Stimulated activated CD8-positive, alpha-beta memory T cell treated with anti-CD3 and anti-CD28 coated beads, Interleukin-15, amount 100 ng/mL, for 24 hours (primary cell): Measurements from ENCODE around the gene ZNF544.
"Not testable (repeated sequence)": the region's sequence is repeated elsewhere in the genome, so short reads cannot be mapped to it uniquely, and the experiment has no call there.

Source experiments
- DNase-seq: peaks from one replicate; pipeline ENCODE4 v3.0.0-alpha.2; 2020; ENCODE audit warnings: low read depth

The ZNF544 gene

DNA sequence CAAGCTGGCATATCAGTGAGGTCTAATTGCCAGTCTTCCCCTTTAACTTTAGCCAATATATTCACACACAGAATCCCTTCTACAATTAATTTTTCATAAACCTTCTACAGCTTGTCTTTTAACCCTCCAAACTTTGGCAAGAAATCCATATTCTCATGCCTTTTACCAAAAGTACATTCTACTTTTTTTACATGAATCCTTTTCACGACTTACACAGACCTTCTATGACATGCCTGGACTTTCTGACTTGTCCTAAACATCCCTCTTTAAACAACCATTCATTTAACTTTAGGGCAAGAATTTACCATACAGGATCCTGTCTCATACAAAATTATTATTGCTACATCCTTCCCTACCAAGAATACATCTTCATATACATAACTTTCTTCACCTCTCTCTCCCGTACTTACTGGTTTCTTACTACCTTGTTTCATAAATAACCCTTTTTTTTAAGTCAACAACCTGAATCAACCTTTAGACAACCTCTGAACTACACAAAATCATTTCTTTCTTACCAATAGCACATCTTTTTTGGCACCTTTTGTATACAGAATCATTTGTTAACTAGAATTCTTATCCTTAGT, 23.5 kb downstream of the ZNF544 start:
- DNase-seq, result no peak

- not testable (repeated sequence) for DNase-seq
Measured at GRCh38 chr19:58258259-58258658, 29.5 kb downstream of the ZNF544 start.

DNA sequence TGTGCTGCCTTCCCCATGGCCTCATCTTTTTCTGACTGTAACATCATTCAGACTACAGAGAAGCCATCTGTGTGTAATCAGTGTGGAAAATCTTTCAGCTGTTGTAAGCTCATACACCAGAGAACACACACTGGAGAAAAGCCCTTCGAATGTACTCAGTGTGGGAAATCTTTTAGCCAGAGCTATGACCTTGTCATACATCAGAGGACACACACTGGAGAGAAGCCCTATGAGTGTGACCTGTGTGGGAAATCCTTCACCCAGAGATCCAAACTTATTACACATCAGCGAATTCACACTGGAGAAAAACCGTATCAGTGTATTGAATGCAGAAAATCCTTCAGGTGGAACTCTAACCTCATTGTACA, 32.9 kb downstream of the ZNF544 start:
- DNase-seq, result no peak

GRCh38 chr19:58261968-58262921, 33.5 kb downstream of the ZNF544 start:
- no peak for DNase-seq

- DNase-seq, result no peak
Measured at GRCh38 chr19:58262922-58263296, 34.2 kb downstream of the ZNF544 start.

DNA sequence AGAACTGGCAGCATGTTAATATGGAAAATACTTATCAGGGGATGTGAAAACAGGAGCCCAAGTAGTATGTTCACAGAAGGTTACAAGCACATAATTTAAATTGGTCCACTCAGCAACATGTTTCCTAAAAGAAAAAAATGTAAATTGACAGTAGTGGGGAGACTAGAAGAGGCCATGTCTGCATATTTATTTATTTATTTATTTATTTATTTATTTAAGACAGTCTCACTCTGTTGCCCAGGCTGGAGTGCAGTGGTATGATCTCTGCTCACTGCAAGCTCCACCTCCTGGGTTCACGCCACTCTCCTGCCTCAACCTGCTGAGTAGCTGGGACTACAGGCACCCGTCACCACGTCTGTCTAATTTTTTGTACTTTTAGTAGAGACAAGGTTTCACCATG, 36.4 kb downstream of the ZNF544 start:
- DNase-seq, result no peak

DNA sequence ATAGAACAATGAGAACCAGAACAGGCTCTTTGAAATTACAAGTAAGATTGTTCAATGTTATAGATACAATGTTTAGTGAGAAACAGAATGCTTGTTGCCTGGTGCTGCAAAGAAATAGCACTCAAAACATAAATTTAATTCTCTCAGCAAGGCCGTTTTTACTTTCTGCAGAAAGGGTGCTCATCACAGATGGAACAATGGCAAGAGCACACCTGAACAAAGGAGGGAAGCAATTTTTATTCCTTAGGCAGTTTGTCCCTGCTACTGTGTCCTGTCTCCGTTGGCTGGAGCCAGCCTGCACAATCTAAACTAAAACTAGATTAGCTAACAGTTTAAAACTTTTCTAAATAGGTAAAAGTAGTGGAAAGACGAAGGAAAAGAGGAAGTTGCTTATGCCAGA, 39.6 kb downstream of the ZNF544 start:
- no peak for DNase-seq

- no peak for DNase-seq
Measured at GRCh38 chr19:58274771-58275201, 46.1 kb downstream of the ZNF544 start.

DNA sequence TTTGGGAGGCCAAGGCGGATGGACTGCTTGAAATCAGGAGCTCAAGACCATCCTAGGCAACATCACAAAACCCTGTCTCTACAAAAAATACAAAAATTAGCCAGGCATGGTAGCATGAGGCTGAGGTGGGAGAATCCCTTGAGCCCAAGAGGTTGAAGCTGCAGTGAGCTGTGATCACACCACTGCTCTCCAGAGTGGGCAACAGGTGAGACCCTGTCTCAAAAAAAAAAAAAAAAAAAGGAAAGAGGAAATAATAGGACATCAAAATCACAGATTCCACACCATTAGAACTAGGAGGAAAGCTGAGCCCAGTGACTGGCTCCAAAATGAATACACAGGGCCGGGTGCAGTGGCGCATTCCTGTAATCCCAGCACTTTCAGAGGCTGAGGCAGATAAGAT, 46.9 kb downstream of the ZNF544 start:
- no peak for DNase-seq

DNA sequence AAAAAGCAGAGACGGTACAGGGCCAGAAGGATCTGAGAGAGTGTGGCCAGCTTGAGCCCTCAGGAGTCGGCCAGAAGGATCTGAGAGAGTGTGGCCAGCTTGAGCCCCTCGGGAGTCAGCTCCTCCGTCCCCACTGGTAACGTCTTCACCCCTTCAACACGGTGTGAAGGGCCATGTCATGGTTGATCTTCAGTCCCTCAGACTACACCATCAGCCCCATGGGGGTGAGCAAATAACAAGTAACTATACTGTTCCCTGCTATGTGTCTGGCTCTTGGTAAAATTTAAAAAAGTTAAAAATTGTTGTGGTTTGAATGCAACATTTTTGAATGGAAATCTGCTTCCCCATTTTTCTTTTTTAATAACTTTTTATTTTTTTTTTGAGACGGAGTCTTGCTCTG, 48.5 kb downstream of the ZNF544 start:
- no peak for DNase-seq

GRCh38 chr19:58277748-58278540, 49.2 kb downstream of the ZNF544 start:
- DNase-seq, result no peak

- DNase-seq, result peak; percentile 89
Measured at GRCh38 chr19:58278541-58279041, 49.9 kb downstream of the ZNF544 start, which contains the start of gene ZNF8. ZNF8 (plus strand) TSS chr19:58278955; CDS start chr19:58279082, 127 bp downstream.

DNA sequence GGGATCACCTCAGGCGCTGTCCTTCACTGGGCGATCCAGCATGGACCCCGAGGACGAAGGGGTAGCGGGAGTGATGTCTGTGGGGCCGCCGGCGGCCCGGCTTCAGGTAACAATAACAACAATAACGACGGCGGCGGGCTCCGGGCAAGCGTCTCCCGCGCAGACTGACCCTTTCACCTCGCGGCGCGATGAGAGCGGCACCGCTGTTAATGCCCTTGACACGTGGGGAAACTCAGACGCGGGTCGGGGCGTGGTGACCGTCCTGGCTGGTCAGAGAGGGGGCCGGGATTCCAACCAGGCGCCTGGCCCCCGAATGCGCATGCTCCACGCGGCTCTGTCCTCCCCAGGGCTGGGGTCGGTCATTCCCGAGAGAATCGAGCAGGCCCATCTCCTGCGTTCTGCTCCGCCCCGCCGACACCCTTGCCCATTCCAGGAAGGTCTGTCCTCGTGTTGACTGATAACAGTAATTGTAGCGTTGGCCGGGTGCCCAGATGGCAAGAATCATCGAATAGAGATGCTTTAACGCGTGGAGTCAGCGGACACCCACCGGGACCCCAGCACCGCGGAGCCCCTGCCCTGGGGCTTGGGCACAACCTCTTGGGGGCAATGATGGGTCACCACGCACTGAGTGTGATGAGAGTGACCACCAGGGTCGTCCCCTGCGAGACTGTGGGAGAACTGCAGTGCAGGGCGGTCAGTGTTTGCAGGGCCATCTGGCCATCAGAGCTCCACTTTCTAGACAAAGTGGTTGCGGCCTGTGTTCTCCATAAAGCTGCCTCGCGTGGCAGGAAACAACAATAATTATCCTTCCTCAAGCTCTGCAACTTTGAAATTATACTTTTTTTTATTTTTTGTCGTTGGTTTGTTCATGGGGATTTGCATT, 50.6 kb downstream of the ZNF544 start:
- peak; percentile 28 for DNase-seq

DNA sequence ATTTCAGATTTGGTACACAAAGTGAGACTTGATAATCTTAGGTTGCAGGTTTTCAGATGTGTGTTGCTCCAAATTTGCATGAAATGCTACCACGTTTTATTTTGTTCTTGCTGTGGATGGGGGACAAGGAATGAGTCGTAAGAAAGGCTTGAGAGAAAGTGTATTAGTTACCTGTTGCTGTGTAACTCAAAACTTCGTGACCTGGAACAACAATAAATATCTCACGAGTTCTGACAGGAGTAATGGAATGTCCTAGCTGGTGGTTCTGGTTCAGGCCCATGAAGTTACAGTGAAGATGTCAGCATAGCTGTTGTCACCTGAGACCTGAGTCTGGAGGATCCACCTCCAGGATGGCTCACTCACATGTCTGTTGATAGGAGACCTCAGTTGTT, 51.2 kb downstream of the ZNF544 start:
- DNase-seq, result no peak

DNA sequence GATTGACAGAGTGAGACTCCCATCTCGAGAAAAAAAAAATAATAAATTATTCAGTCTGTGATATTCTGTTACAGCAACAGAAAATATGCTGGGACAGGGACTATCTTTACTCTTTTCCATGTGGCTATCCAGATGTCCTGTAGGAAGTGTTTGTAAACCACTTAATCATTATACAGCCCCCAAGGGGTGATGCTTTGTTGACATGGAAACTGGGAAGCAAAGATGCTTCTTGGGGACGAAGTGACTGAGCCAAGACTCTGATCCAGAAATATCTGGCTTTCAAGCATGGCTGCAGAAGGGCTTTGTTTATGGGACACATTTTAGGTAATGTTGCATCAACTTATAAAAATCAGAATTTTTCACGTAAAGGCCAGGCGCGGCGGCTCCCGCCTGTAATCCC, 55.5 kb downstream of the ZNF544 start:
- DNase-seq, result no peak

GRCh38 chr19:58291943-58292342, 63.2 kb downstream of the ZNF544 start:
- no peak for DNase-seq

- DNase-seq, result no peak
Measured at GRCh38 chr19:58294743-58295374, 66.1 kb downstream of the ZNF544 start.

- no peak for DNase-seq
Measured at GRCh38 chr19:58296104-58296503, 67.4 kb downstream of the ZNF544 start.

DNA sequence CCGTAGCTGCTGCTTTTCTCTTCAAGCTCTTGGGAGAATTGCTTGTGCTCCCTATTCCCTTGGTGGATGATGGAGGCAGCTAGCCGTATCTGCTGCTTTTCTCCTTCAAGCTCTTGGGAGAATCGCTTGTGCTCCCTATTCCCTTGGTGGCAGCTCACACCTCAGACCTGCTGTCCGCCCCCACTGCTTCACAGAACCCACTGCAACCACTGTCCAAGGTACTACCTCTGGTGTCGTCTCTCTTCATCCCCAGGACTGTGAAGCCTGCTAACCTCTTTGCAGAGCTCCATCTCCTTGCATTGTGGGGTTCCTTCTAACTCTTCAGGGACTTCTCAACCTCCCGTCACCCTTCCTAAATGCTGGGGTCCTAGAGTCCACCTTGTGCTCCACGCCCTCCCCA, 71.9 kb downstream of the ZNF544 start:
- DNase-seq, result no peak

- no peak for DNase-seq
Measured at GRCh38 chr19:58304255-58304654, 75.5 kb downstream of the ZNF544 start.

DNA sequence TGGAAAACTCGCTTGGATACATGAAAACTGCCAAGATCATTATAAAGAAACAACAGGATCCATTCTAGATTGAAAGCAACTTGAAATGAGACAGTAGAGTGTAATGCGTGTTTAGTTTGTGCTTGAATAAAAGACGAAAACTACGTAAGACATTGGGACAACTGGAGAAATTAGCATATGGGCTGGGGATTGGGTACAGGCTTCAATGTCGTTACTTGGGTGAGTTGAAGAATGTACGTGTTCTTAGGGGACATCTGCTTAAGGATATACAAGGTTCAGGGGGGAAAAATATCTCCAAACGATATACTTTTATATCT, 76.0 kb downstream of the ZNF544 start:
- DNase-seq, result no peak
